ENCODE measurements around the gene FABP3. TPM values are rescaled to one million over a fixed set of nuclear protein-coding genes. Genes with fewer than 3 reads are reported as not detected.

FABP3 gene
- total RNA-seq, 1 donor from 2014 or later: 14.0 TPM

GRCh38 chr1:31412205-31412604 is 39.3 kb upstream of the FABP3 start:
- DNase-seq (ENCODE audit: low read depth, low spot score): no peak
- Mint-ChIP-seq H3K27ac (ENCODE audit: unreplicated experiment) (no peak overlapping the region), H3K36me3 (ENCODE audit: low read depth) (no peaks in the 10 kb centered on the region), H3K4me3 (peak overlapping the region; percentile 85), H3K9me3 (no peaks in the 10 kb centered on the region), H3K4me1 (peaks cover 52% of the 10 kb centered on the region), H3K27me3 (ENCODE audit: low read depth) (peaks cover 13% of the 10 kb centered on the region)
- TF ChIP-seq CTCF (conservative IDR thresholded peaks at IDR 0.05): no peak

- H3K4me1 Mint-ChIP-seq: peaks cover 42% of the 10 kb centered on the region
- H3K27ac Mint-ChIP-seq (ENCODE audit: unreplicated experiment): no peak overlapping the region
- H3K4me3 Mint-ChIP-seq: peak overlapping the region; percentile 85
- DNase-seq (ENCODE audit: low read depth, low spot score): no peak
- no peak for TF ChIP-seq CTCF (conservative IDR thresholded peaks at IDR 0.05)
- H3K27me3 Mint-ChIP-seq (ENCODE audit: low read depth): peaks cover 13% of the 10 kb centered on the region
- no peaks in the 10 kb centered on the region for H3K36me3 Mint-ChIP-seq (ENCODE audit: low read depth)
- no peaks in the 10 kb centered on the region for H3K9me3 Mint-ChIP-seq
Observed at GRCh38 chr1:31410871-31411270, 38.0 kb upstream of the FABP3 start.

- peaks cover 13% of the 10 kb centered on the region for H3K27me3 Mint-ChIP-seq (ENCODE audit: low read depth)
- H3K9me3 Mint-ChIP-seq: no peaks in the 10 kb centered on the region
- no peak for DNase-seq (ENCODE audit: low read depth, low spot score)
- H3K4me1 Mint-ChIP-seq: peaks cover 35% of the 10 kb centered on the region
- H3K27ac Mint-ChIP-seq (ENCODE audit: unreplicated experiment): no peak overlapping the region
- H3K4me3 Mint-ChIP-seq: peak overlapping the region; percentile 85
- TF ChIP-seq CTCF (conservative IDR thresholded peaks at IDR 0.05): no peak
- H3K36me3 Mint-ChIP-seq (ENCODE audit: low read depth): no peaks in the 10 kb centered on the region
Observed at GRCh38 chr1:31409946-31410858, 37.3 kb upstream of the FABP3 start.

- no peak overlapping the region for H3K4me3 Mint-ChIP-seq
- peaks cover 22% of the 10 kb centered on the region for H3K4me1 Mint-ChIP-seq
- H3K27me3 Mint-ChIP-seq (ENCODE audit: low read depth): peaks cover 13% of the 10 kb centered on the region
- no peaks in the 10 kb centered on the region for H3K9me3 Mint-ChIP-seq
- H3K27ac Mint-ChIP-seq (ENCODE audit: unreplicated experiment): no peak overlapping the region
- no peak for DNase-seq (ENCODE audit: low read depth, low spot score)
- TF ChIP-seq CTCF (conservative IDR thresholded peaks at IDR 0.05): no peak
- no peaks in the 10 kb centered on the region for H3K36me3 Mint-ChIP-seq (ENCODE audit: low read depth)
Observed at GRCh38 chr1:31408788-31409318, 36.0 kb upstream of the FABP3 start.

- DNase-seq (ENCODE audit: low read depth, low spot score): no peak
- Mint-ChIP-seq H3K9me3 (no peaks in the 10 kb centered on the region), H3K27ac (ENCODE audit: unreplicated experiment) (no peak overlapping the region), H3K4me1 (peaks cover 11% of the 10 kb centered on the region), H3K4me3 (no peak overlapping the region), H3K36me3 (ENCODE audit: low read depth) (no peaks in the 10 kb centered on the region), H3K27me3 (ENCODE audit: low read depth) (peaks cover 7% of the 10 kb centered on the region)
- TF ChIP-seq CTCF (conservative IDR thresholded peaks at IDR 0.05): no peak
Observed at GRCh38 chr1:31407029-31407626, 34.3 kb upstream of the FABP3 start.
